Endometrium (tissue), 2 donors: ENCODE measurements around the gene ASTN2.
"Not testable (repeated sequence)": the region's sequence is repeated elsewhere in the genome, so short reads cannot be mapped to it uniquely, and the experiment has no call there.

ENCODE experiments used
- FAIRE-seq: peaks from 2 replicates; lab custom pipeline; 2012; peaks lifted over from hg19 to GRCh38; lab: Jason Lieb, UNC
- donor health status: control.
- donor health status: control.

ASTN2 gene

GRCh38 chr9:116460026-116460425 is 954.8 kb downstream of the ASTN2 start:
- no peak for FAIRE-seq

- FAIRE-seq = no peak
These were observed 955.3 kb downstream of the ASTN2 start for GRCh38 chr9:116459576-116459975.

- no peak for FAIRE-seq
These were observed 958.3 kb downstream of the ASTN2 start for GRCh38 chr9:116456490-116457088.

- not testable (repeated sequence) for FAIRE-seq
These were observed 960.3 kb downstream of the ASTN2 start for GRCh38 chr9:116454539-116454938.

GRCh38 chr9:116453785-116454184 is 961.1 kb downstream of the ASTN2 start:
- no peak for FAIRE-seq

- FAIRE-seq = no peak
These were observed 962.2 kb downstream of the ASTN2 start for GRCh38 chr9:116452634-116453033.

- no peak for FAIRE-seq
These were observed 962.6 kb downstream of the ASTN2 start for GRCh38 chr9:116452227-116452626.

- FAIRE-seq = no peak
These were observed 963.2 kb downstream of the ASTN2 start for GRCh38 chr9:116451500-116452115.

- FAIRE-seq = no peak
These were observed 964.3 kb downstream of the ASTN2 start for GRCh38 chr9:116450378-116451139.

- FAIRE-seq = no peak
These were observed 964.9 kb downstream of the ASTN2 start for GRCh38 chr9:116449949-116450348.

- no peak for FAIRE-seq
These were observed 966.4 kb downstream of the ASTN2 start for GRCh38 chr9:116448431-116448830.

GRCh38 chr9:116447934-116448333 is 966.9 kb downstream of the ASTN2 start:
- FAIRE-seq = no peak

GRCh38 chr9:116442528-116442927 is 972.3 kb downstream of the ASTN2 start:
- no peak for FAIRE-seq

GRCh38 chr9:116437411-116438370 is 977.2 kb downstream of the ASTN2 start:
- FAIRE-seq = no peak

- FAIRE-seq = no peak
These were observed 978.7 kb downstream of the ASTN2 start for GRCh38 chr9:116436121-116436520.

- FAIRE-seq = no peak
These were observed 979.2 kb downstream of the ASTN2 start for GRCh38 chr9:116435706-116436105.

GRCh38 chr9:116434314-116434713 is 980.5 kb downstream of the ASTN2 start:
- FAIRE-seq = no peak

GRCh38 chr9:116432051-116432450 is 982.8 kb downstream of the ASTN2 start:
- FAIRE-seq = no peak

- FAIRE-seq = no peak
These were observed 984.0 kb downstream of the ASTN2 start for GRCh38 chr9:116430849-116431248.

GRCh38 chr9:116425244-116425643 is 989.6 kb downstream of the ASTN2 start:
- no peak for FAIRE-seq

GRCh38 chr9:116423149-116423548 is 991.7 kb downstream of the ASTN2 start:
- no peak for FAIRE-seq
